H1 (cell line): ENCODE measurements around the gene SYNJ1. TPM values are rescaled to one million over a fixed set of nuclear protein-coding genes. Genes with fewer than 3 reads are reported as not detected.
A peak's percentile ranks its signal among the peaks of the same experiment; 100 is the strongest.

Experiments
- CTCF ChIA-PET: fragments of 300-600 bp; sonication (Branson Sonifier 250); formaldehyde crosslinking; loops from one replicate; lab custom pipeline; 2021; ENCODE audit not compliant: partially characterized antibody; lab: Charles Lee
- POLR2A ChIA-PET: fragments of 300-600 bp; sonication (Branson Sonifier 250); formaldehyde crosslinking; loops from one replicate; lab custom pipeline; 2021; ENCODE audit warnings: inconsistent platforms; ENCODE audit not compliant: partially characterized antibody; lab: Charles Lee
- DNase-seq, 2 experiments: peaks; one replicate each; pipeline versions ENCODE4 v3.0.0 to v3.0.0-alpha.2; 2010 to 2022; ENCODE audit warnings: low spot score in 2 of 2, low read depth in 1 of 2, mixed read lengths in 1 of 2
- FAIRE-seq: peaks from 2 replicates; lab custom pipeline; 2011; peaks lifted over from hg19 to GRCh38; lab: Jason Lieb, UNC
- H2AFZ ChIP-seq: 2 replicates; pipeline ENCODE4 v1.8.1; 2012; ENCODE audit warnings: low read length, inconsistent platforms
- H2AK5ac ChIP-seq: 2 replicates; pipeline ENCODE4 v1.6.1; 2013; ENCODE audit warnings: low read depth, low read length
- H2BK120ac ChIP-seq: replicated peaks from 2 replicates; pipeline ENCODE3; 2013; ENCODE audit warnings: low read depth, low read length, inconsistent platforms
- H2BK12ac ChIP-seq: 2 replicates; pipeline ENCODE4 v1.6.1; 2013; ENCODE audit warnings: low read depth, low read length
- H2BK15ac ChIP-seq: 2 replicates; pipeline ENCODE4 v1.6.1; 2013; ENCODE audit warnings: low read length
- H2BK20ac ChIP-seq: 2 replicates; pipeline ENCODE4 v1.6.1; 2013; ENCODE audit warnings: low read length
- H2BK5ac ChIP-seq: 2 replicates; pipeline ENCODE4 v1.6.1; 2013; ENCODE audit warnings: low read depth, low read length
- H3K14ac ChIP-seq: 2 replicates; pipeline ENCODE4 v1.6.1; 2013; ENCODE audit warnings: inconsistent platforms; ENCODE audit not compliant: insufficient read length
- H3K18ac ChIP-seq: 2 replicates; pipeline ENCODE4 v1.6.1; 2013; ENCODE audit warnings: low read length; ENCODE audit errors: extremely low read depth
- H3K23ac ChIP-seq: 2 replicates; pipeline ENCODE4 v1.6.1; 2013; ENCODE audit warnings: inconsistent platforms; ENCODE audit not compliant: insufficient read length
- H3K23me2 ChIP-seq: 2 replicates; pipeline ENCODE4 v1.6.1; 2013; ENCODE audit warnings: low read depth, low read length
- H3K27ac ChIP-seq: 2 replicates; pipeline ENCODE4 v1.6.1; 2011; ENCODE audit warnings: low read depth, low read length, inconsistent platforms
- H3K27me3 ChIP-seq, 4 experiments: replicated peaks in 1 of 4; 1 replicate in 1 of 4; 2 replicates in 3 of 4; pipeline versions ENCODE4 v1.6.1 to v1.8.1; 2011 to 2013; ENCODE audit warnings: low read length in 3 of 4, mild to moderate bottlenecking in 3 of 4, inconsistent platforms in 2 of 4, mixed read lengths in 2 of 4, moderate library complexity in 1 of 4; ENCODE audit not compliant: control insufficient read depth in 3 of 4, insufficient read depth in 3 of 4; ENCODE audit errors: extremely low read depth in 1 of 4
- H3K36me3 ChIP-seq, 4 experiments: 2 replicates each; pipeline versions ENCODE4 v1.6.1 to v1.8.1; 2011 to 2013; ENCODE audit warnings: mild to moderate bottlenecking in 4 of 4, low read length in 3 of 4, moderate library complexity in 2 of 4, control low read depth in 1 of 4, inconsistent platforms in 1 of 4; ENCODE audit not compliant: insufficient read depth in 4 of 4, control insufficient read depth in 2 of 4
- H3K4ac ChIP-seq: replicated peaks from 2 replicates; pipeline ENCODE3; 2013; ENCODE audit warnings: low read length, low read depth, mixed read lengths, inconsistent platforms; ENCODE audit not compliant: insufficient read length
- H3K4me1 ChIP-seq, 4 experiments: replicated peaks in 1 of 4; 1 replicate in 1 of 4; 2 replicates in 3 of 4; pipeline versions ENCODE4 v1.6.1 to v1.8.1; 2011 to 2013; ENCODE audit warnings: low read length in 3 of 4, inconsistent platforms in 2 of 4, mixed read lengths in 1 of 4; ENCODE audit not compliant: insufficient read depth in 4 of 4, control insufficient read depth in 3 of 4
- H3K4me2 ChIP-seq, 2 experiments: 2 replicates each; pipeline versions ENCODE4 v1.6.1 to v1.8.1; 2011 to 2013; ENCODE audit warnings: low read depth in 2 of 2, low read length in 2 of 2, control low read depth in 1 of 2, inconsistent platforms in 1 of 2, mild to moderate bottlenecking in 1 of 2; ENCODE audit not compliant: insufficient read depth in 1 of 2
- H3K4me3 ChIP-seq, 4 experiments: fragments of 200-600, 300-600 bp in 1 of 4; sonication (generic), shearing (Covaris generic), sonication (Bioruptor Twin) in 1 of 4; 2 replicates each; pipeline versions ENCODE4 v1.5.1 to v1.8.1; 2011 to 2016; ENCODE audit warnings: low read length in 4 of 4, low read depth in 3 of 4, control low read depth in 2 of 4, inconsistent platforms in 2 of 4, mild to moderate bottlenecking in 2 of 4, mixed read lengths in 1 of 4, moderate library complexity in 1 of 4; ENCODE audit not compliant: insufficient read depth in 2 of 4; ENCODE audit errors: extremely low read depth in 1 of 4
- H3K56ac ChIP-seq: replicated peaks from 2 replicates; pipeline ENCODE3; 2013; ENCODE audit warnings: low read depth, mild to moderate bottlenecking, mixed read lengths, low read length, inconsistent platforms; ENCODE audit not compliant: insufficient read length
- H3K79me1 ChIP-seq: 2 replicates; pipeline ENCODE4 v1.6.1; 2013; ENCODE audit warnings: low read depth, low read length, control low read depth
- H3K79me2 ChIP-seq, 2 experiments: 2 replicates each; pipeline versions ENCODE4 v1.6.1 to v1.8.1; 2012 to 2013; ENCODE audit warnings: low read length in 2 of 2, mild to moderate bottlenecking in 2 of 2, inconsistent platforms in 1 of 2; ENCODE audit not compliant: insufficient read depth in 2 of 2, control insufficient read depth in 1 of 2
- H3K9ac ChIP-seq, 4 experiments: replicated peaks in 1 of 4; 1 replicate in 1 of 4; 2 replicates in 3 of 4; pipeline versions ENCODE4 v1.6.1 to v1.8.1; 2011 to 2013; ENCODE audit warnings: low read depth in 3 of 4, low read length in 3 of 4, control low read depth in 2 of 4, mild to moderate bottlenecking in 2 of 4, moderate library complexity in 2 of 4, inconsistent platforms in 1 of 4; ENCODE audit errors: extremely low read depth in 1 of 4
- H3K9me3 ChIP-seq, 2 experiments: 2 replicates each; pipeline versions ENCODE4 v1.6.1 to v1.8.1; 2012 to 2013; ENCODE audit warnings: mild to moderate bottlenecking in 2 of 2, moderate library complexity in 2 of 2, control low read depth in 1 of 2, inconsistent platforms in 1 of 2, low read depth in 1 of 2, low read length in 1 of 2, mixed read lengths in 1 of 2; ENCODE audit not compliant: insufficient read depth in 2 of 2
- H4K20me1 ChIP-seq, 2 experiments: replicated peaks in 1 of 2; 2 replicates each; pipeline versions ENCODE3 to v1.8.1; 2011 to 2013; ENCODE audit warnings: inconsistent platforms in 2 of 2, low read length in 2 of 2, mild to moderate bottlenecking in 1 of 2; ENCODE audit not compliant: insufficient read depth in 2 of 2, control insufficient read depth in 1 of 2
- H4K5ac ChIP-seq: 2 replicates; pipeline ENCODE4 v1.6.1; 2013; ENCODE audit warnings: low read length, low read depth, mixed read lengths, inconsistent platforms; ENCODE audit not compliant: insufficient read length
- H4K8ac ChIP-seq: 2 replicates; pipeline ENCODE4 v1.8.0; 2013; ENCODE audit warnings: mild to moderate bottlenecking, moderate library complexity, low read length, inconsistent platforms; ENCODE audit not compliant: insufficient read depth; ENCODE audit errors: extremely low read depth
- H4K91ac ChIP-seq: replicated peaks from 2 replicates; pipeline ENCODE3; 2013; ENCODE audit warnings: low read length, mixed read lengths, inconsistent platforms; ENCODE audit not compliant: insufficient read length
- CEBPB ChIP-seq: IDR thresholded peaks from 2 replicates; pipeline ENCODE4 v1.6.1; 2012; ENCODE audit warnings: low read depth, low read length
- KDM5A ChIP-seq: fragments of 200-600 bp; IDR thresholded peaks from 2 replicates; pipeline ENCODE4 v1.7.1; 2012; ENCODE audit warnings: mild to moderate bottlenecking, low read length, inconsistent platforms, mixed read lengths
- SP4 ChIP-seq: IDR thresholded peaks from 2 replicates; pipeline ENCODE4 v1.6.1; 2012; ENCODE audit warnings: low read length, inconsistent platforms
- YY1 ChIP-seq: IDR thresholded peaks from 2 replicates; pipeline ENCODE4 v1.6.1; 2011; ENCODE audit warnings: low read depth, mild to moderate bottlenecking, low read length
- WGBS, 2 experiments: shearing (Covaris generic) in 1 of 2; methylation state at CpG; one replicate each; pipeline versions ENCODE4 v1.1.6 to v1.1.7; 2013 to 2015; ENCODE audit warnings: low lambda C conversion rate in 2 of 2, mixed read lengths in 2 of 2, inconsistent platforms in 1 of 2, low coverage in 1 of 2, missing lambda C conversion rate in 1 of 2; ENCODE audit not compliant: insufficient replicate concordance in 2 of 2, insufficient coverage in 1 of 2, insufficient read length in 1 of 2; ENCODE audit errors: extremely low coverage in 1 of 2, missing lambda C conversion rate in 1 of 2; 5-methylcytosine and 5-hydroxymethylcytosine counted together
- polyA plus RNA-seq, 7 experiments: library from polyadenylated mRNA; depleted of rRNA in 3 of 7; stranded (reverse) in 5 of 7; unstranded in 2 of 7; fragments of >200 nt in 5 of 7; fragments of 200-250 nt in 2 of 7; gene quantifications; 1 replicate in 5 of 7; 2 replicates in 1 of 7; 4 replicates in 1 of 7; pipeline versions ENCODE4 v1.2.1 to v1.2.3, GENCODE V29; 2011 to 2013; ENCODE audit warnings: missing spikeins in 2 of 7, mixed read lengths in 2 of 7
- total RNA-seq: library from RNA; stranded (reverse); fragmentation: NEBNext Ultra II Directional; extraction: Animal tissue kit (Norgen Biotek cat#: 25700); gene quantifications from 2 replicates; pipeline ENCODE4 v1.2.1, GENCODE V29; 2021

Gene SYNJ1
- total and polyA plus RNA-seq, 2 of the 8 experiments (the other 6 are each of a cell fraction or from before 2014, with no cell fraction given) = 1.3 to 4.3 TPM

DNA sequence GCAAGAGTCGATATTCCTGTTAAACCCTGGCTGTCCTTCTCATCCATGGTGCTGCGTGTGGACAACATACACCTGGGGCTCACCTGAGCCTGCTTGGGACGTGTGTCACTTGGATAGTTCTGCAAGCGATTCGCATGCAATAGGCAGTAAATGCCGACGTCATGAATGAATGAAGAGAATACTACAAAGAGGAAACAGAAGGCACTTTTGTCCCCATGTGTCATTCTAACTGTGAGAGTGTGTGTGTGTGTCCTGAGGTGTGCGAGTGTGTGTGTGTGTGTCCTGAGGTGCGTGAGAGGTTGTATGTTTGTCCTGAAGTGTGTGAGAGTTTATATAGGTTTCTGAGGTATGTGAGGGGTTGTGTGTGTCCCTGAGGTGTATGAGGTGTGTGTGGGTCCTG is 141.8 kb downstream of the SYNJ1 start:
- H2BK20ac ChIP-seq = no peak overlapping the region
- no peak overlapping the region for H2BK120ac ChIP-seq
- H2AFZ ChIP-seq = no peak overlapping the region
- 90% methylated on average over 9 of the region's 9 CpGs; no CpG with 5 or more reads in 1 of the 2 experiments for WGBS, 2 experiments
- no peaks in the 10 kb centered on the region for H3K79me2 ChIP-seq
- no peak overlapping the region for H3K4ac ChIP-seq
- H3K79me1 ChIP-seq = no peaks in the 10 kb centered on the region
- H3K36me3 ChIP-seq = no peaks in the 10 kb centered on the region
- no peak overlapping the region for H3K4me3 ChIP-seq
- no peaks in the 10 kb centered on the region; a peak in 1 of 7 replicates for H3K27me3 ChIP-seq
- H3K9me3 ChIP-seq = no peaks in the 10 kb centered on the region
- no peak overlapping the region for H3K9ac ChIP-seq
- H4K20me1 ChIP-seq = no peaks in the 10 kb centered on the region
- 0 out of 7 replicates have a peak, but pooled peaks cover 0 to 2% (median 0%) of the 10 kb centered on the region in 4 experiments for H3K4me1 ChIP-seq
- DNase-seq (no peak), FAIRE-seq (no peak)
- H3K27ac ChIP-seq = no peak overlapping the region; the same call in 1 of the 2 replicates
- H3K18ac ChIP-seq = no peak overlapping the region
- peaks cover 9% of the 10 kb centered on the region; the same call in 1 of the 2 replicates for H3K23me2 ChIP-seq
- no peak overlapping the region for H2BK12ac ChIP-seq
- no peak overlapping the region for H3K56ac ChIP-seq
- H3K14ac ChIP-seq = no peak overlapping the region
- H2AK5ac ChIP-seq = peak overlapping the region; percentile 82; the same call in 1 of the 2 replicates
- ChIA-PET POLR2A (no interaction called here), CTCF (interaction anchor here (1.1 to 2.6 kb wide), 2 partner anchors 15 to 25 kb away, joined by 3 to 10 read pairs; no protein-coding TSS in a partner anchor)
- no peak overlapping the region for H3K4me2 ChIP-seq
- no peak overlapping the region for H3K23ac ChIP-seq
- TF ChIP-seq KDM5A (no peak), SP4 (no peak), CEBPB (no peak), YY1 (no peak)
- no peak overlapping the region for H4K91ac ChIP-seq
- no peak overlapping the region; the same call in 1 of the 2 replicates for H2BK5ac ChIP-seq
- no peak overlapping the region for H4K8ac ChIP-seq
- no peak overlapping the region for H4K5ac ChIP-seq
- no peak overlapping the region for H2BK15ac ChIP-seq
